ENCODE data around the gene NUP210L. TPM values are rescaled to one million over a fixed set of nuclear protein-coding genes. Genes with fewer than 3 reads are reported as not detected.
"Not testable (repeated sequence)": the region's sequence is repeated elsewhere in the genome, so short reads cannot be mapped to it uniquely, and the experiment has no call there.

The NUP210L gene
- total RNA-seq, 1 donor from 2014 or later: 0.04 TPM

GRCh38 chr1:154155251-154155650 lies 378 bp upstream of the NUP210L start:
- H3K36me3 Mint-ChIP-seq: peaks cover 25% of the 10 kb centered on the region
- peaks cover 5% of the 10 kb centered on the region for H3K4me1 Mint-ChIP-seq
- peak overlapping the region; percentile 87 for H3K27ac Mint-ChIP-seq
- H3K27me3 Mint-ChIP-seq (ENCODE audit: low read depth): no peaks in the 10 kb centered on the region
- H3K4me3 Mint-ChIP-seq: no peak overlapping the region
- no peak for DNase-seq (ENCODE audit: low spot score in 2 of 2, unreplicated experiment in 2 of 2)
- no peak for TF ChIP-seq CTCF (IDR thresholded peaks at IDR 0.05; ENCODE audit: unreplicated experiment)
- peaks cover 6% of the 10 kb centered on the region for H3K9me3 Mint-ChIP-seq

GRCh38 chr1:154154053-154154452 lies 820 bp downstream of the NUP210L start:
- Mint-ChIP-seq H3K4me1 (peaks cover 5% of the 10 kb centered on the region), H3K36me3 (peaks cover 15% of the 10 kb centered on the region), H3K27ac (no peak overlapping the region), H3K4me3 (no peak overlapping the region), H3K27me3 (ENCODE audit: low read depth) (no peaks in the 10 kb centered on the region), H3K9me3 (no peaks in the 10 kb centered on the region)
- no peak for DNase-seq (ENCODE audit: low spot score in 2 of 2, unreplicated experiment in 2 of 2)
- no peak for TF ChIP-seq CTCF (IDR thresholded peaks at IDR 0.05; ENCODE audit: unreplicated experiment)

- Mint-ChIP-seq H3K36me3 (peaks cover 6% of the 10 kb centered on the region), H3K4me1 (peaks cover 5% of the 10 kb centered on the region), H3K27ac (no peak overlapping the region), H3K27me3 (ENCODE audit: low read depth) (no peaks in the 10 kb centered on the region), H3K4me3 (no peak overlapping the region), H3K9me3 (no peaks in the 10 kb centered on the region)
- no peak for TF ChIP-seq CTCF (IDR thresholded peaks at IDR 0.05; ENCODE audit: unreplicated experiment)
- DNase-seq (ENCODE audit: low spot score in 2 of 2, unreplicated experiment in 2 of 2): no peak
Observed at GRCh38 chr1:154151311-154151710, 3.6 kb downstream of the NUP210L start.

- no peaks in the 10 kb centered on the region for H3K27me3 Mint-ChIP-seq (ENCODE audit: low read depth)
- H3K4me3 Mint-ChIP-seq: no peak overlapping the region
- no peak overlapping the region for H3K27ac Mint-ChIP-seq
- no peak for TF ChIP-seq CTCF (IDR thresholded peaks at IDR 0.05; ENCODE audit: unreplicated experiment)
- H3K36me3 Mint-ChIP-seq: peaks cover under 1% of the 10 kb centered on the region
- no peaks in the 10 kb centered on the region for H3K9me3 Mint-ChIP-seq
- H3K4me1 Mint-ChIP-seq: no peaks in the 10 kb centered on the region
- DNase-seq (ENCODE audit: low spot score in 2 of 2, unreplicated experiment in 2 of 2): no peak
Observed at GRCh38 chr1:154148807-154149206, 6.1 kb downstream of the NUP210L start.

- not testable (repeated sequence) for H3K27ac Mint-ChIP-seq; H3K4me1 Mint-ChIP-seq; DNase-seq (ENCODE audit: low spot score in 2 of 2, unreplicated experiment in 2 of 2); H3K4me3 Mint-ChIP-seq; H3K27me3 Mint-ChIP-seq (ENCODE audit: low read depth); H3K9me3 Mint-ChIP-seq; H3K36me3 Mint-ChIP-seq
Observed at GRCh38 chr1:154147505-154147904, 7.4 kb downstream of the NUP210L start.

GRCh38 chr1:154145986-154146385 lies 8.9 kb downstream of the NUP210L start:
- no peaks in the 10 kb centered on the region for H3K27me3 Mint-ChIP-seq (ENCODE audit: low read depth)
- H3K4me1 Mint-ChIP-seq: peaks cover 4% of the 10 kb centered on the region
- no peak overlapping the region for H3K4me3 Mint-ChIP-seq
- H3K36me3 Mint-ChIP-seq: no peaks in the 10 kb centered on the region
- no peak overlapping the region for H3K27ac Mint-ChIP-seq
- DNase-seq (ENCODE audit: low spot score in 2 of 2, unreplicated experiment in 2 of 2): no peak
- no peaks in the 10 kb centered on the region for H3K9me3 Mint-ChIP-seq
- TF ChIP-seq CTCF (IDR thresholded peaks at IDR 0.05; ENCODE audit: unreplicated experiment): peak; percentile 44

Measured in mesothelial cell of epicardium (in vitro differentiated cells).